NCI-H69 (cell line): Measurements from ENCODE around the gene ADNP2.

Experiments used
- DNase-seq: peaks from one replicate; lab custom pipeline; 2025; lab: John Stamatoyannopoulos, UW

ADNP2 gene

GRCh38 chr18:80105369-80106167 is 3.5 kb upstream of the ADNP2 start:
- no peak for DNase-seq

- no peak for DNase-seq
Observed at GRCh38 chr18:80106482-80107051, 2.5 kb upstream of the ADNP2 start.

- DNase-seq = no peak
Observed at GRCh38 chr18:80107426-80107825, 1.6 kb upstream of the ADNP2 start.

GRCh38 chr18:80108121-80108536 is 933 bp upstream of the ADNP2 start:
- DNase-seq = no peak

GRCh38 chr18:80109676-80110078 is 615 bp downstream of the ADNP2 start:
- DNase-seq = peak; percentile 87

- DNase-seq = no peak
Observed at GRCh38 chr18:80112624-80113248, 3.7 kb downstream of the ADNP2 start.

- DNase-seq = peak; percentile 27
Observed at GRCh38 chr18:80115035-80115434, 6.0 kb downstream of the ADNP2 start.

- DNase-seq = peak; percentile 95
Observed at GRCh38 chr18:80119111-80119510, 10.0 kb downstream of the ADNP2 start.

- DNase-seq = no peak
Observed at GRCh38 chr18:80120932-80121331, 11.9 kb downstream of the ADNP2 start.

- DNase-seq = no peak
Observed at GRCh38 chr18:80124131-80124530, 15.1 kb downstream of the ADNP2 start.

- no peak for DNase-seq
Observed at GRCh38 chr18:80126797-80127196, 17.7 kb downstream of the ADNP2 start.

- no peak for DNase-seq
Observed at GRCh38 chr18:80127635-80128034, 18.6 kb downstream of the ADNP2 start.

GRCh38 chr18:80129672-80130367 is 20.8 kb downstream of the ADNP2 start:
- no peak for DNase-seq

GRCh38 chr18:80130555-80130954 is 21.5 kb downstream of the ADNP2 start:
- DNase-seq = no peak

GRCh38 chr18:80132180-80132812 is 23.2 kb downstream of the ADNP2 start:
- DNase-seq = no peak

GRCh38 chr18:80133124-80133523 is 24.1 kb downstream of the ADNP2 start:
- no peak for DNase-seq

GRCh38 chr18:80135136-80135535 is 26.1 kb downstream of the ADNP2 start:
- DNase-seq = no peak

- DNase-seq = peak; percentile 61
Observed at GRCh38 chr18:80136679-80137078, 27.6 kb downstream of the ADNP2 start.

- DNase-seq = no peak
Observed at GRCh38 chr18:80137137-80137536, 28.1 kb downstream of the ADNP2 start.

- DNase-seq = no peak
Observed at GRCh38 chr18:80137976-80138375, 28.9 kb downstream of the ADNP2 start.

GRCh38 chr18:80140455-80140985 is 31.5 kb downstream of the ADNP2 start:
- no peak for DNase-seq

GRCh38 chr18:80143881-80144280 is 34.8 kb downstream of the ADNP2 start:
- DNase-seq = no peak
